WERI-Rb-1 (cell line): ENCODE data around the gene VWF.

Experiments
- DNase-seq: peaks from one replicate; pipeline ENCODE4 v3.0.0-alpha.2; 2020
- H3K27ac ChIP-seq: fragments of 250-450 bp; sonication (Bioruptor Pico); 2 replicates; pipeline ENCODE4 v1.5.1; 2020; ENCODE audit warnings: mild to moderate bottlenecking, moderate library complexity
- H3K27me3 ChIP-seq: fragments of 250-450 bp; sonication (Bioruptor Pico); 2 replicates; pipeline ENCODE4 v1.5.1; 2021; ENCODE audit warnings: mild to moderate bottlenecking, low read depth, moderate library complexity; ENCODE audit not compliant: insufficient read depth, severe bottlenecking
- H3K36me3 ChIP-seq: fragments of 250-450 bp; sonication (Bioruptor Pico); 2 replicates; pipeline ENCODE4 v1.5.1; 2020; ENCODE audit warnings: mild to moderate bottlenecking, moderate library complexity
- H3K4me3 ChIP-seq: 2 replicates; pipeline ENCODE4 v1.5.1; 2011; ENCODE audit warnings: low read depth, mild to moderate bottlenecking, control low read depth, low read length
- H3K9me3 ChIP-seq: fragments of 250-450 bp; sonication (Bioruptor Pico); 2 replicates; pipeline ENCODE4 v1.5.1; 2021; ENCODE audit warnings: mild to moderate bottlenecking, moderate library complexity; ENCODE audit not compliant: severe bottlenecking
- CTCF ChIP-seq: IDR thresholded peaks from 2 replicates; pipeline ENCODE4 v1.5.1; 2011; ENCODE audit warnings: low read depth, mild to moderate bottlenecking, control low read depth, inconsistent platforms, low read length

Gene VWF

DNA sequence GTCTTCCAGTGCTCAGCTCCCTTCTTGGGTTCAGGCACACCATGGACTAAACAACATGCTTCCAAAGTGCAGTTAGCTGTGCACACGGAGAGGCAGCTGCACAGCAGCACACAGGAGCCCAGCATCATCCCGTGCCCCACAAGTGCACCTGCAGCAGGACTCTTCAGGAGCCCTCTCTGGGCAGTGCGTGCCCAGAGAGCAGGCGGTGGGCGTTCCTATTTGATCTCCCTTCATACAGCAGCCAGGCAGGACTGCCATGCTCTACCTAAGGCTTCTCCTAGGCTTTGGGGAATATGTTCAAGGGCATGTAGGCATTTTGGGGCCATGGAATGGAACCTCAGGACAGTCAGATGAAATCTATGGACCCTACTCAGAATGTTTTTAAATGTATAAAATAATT lies 214.9 kb downstream of the VWF start:
- peaks cover 17% of the 10 kb centered on the region for H3K36me3 ChIP-seq
- H3K27ac ChIP-seq, result no peak overlapping the region
- TF ChIP-seq CTCF, result no peak
- no peak overlapping the region for H3K4me3 ChIP-seq
- DNase-seq, result no peak
- no peaks in the 10 kb centered on the region for H3K27me3 ChIP-seq
- no peaks in the 10 kb centered on the region for H3K9me3 ChIP-seq

- Histone ChIP-seq H3K9me3 (no peaks in the 10 kb centered on the region), H3K36me3 (peaks cover 14% of the 10 kb centered on the region), H3K4me3 (no peak overlapping the region), H3K27ac (no peak overlapping the region), H3K27me3 (no peaks in the 10 kb centered on the region)
- no peak for DNase-seq
- TF ChIP-seq CTCF, result no peak
Measured at GRCh38 chr12:5908251-5908650, 216.2 kb downstream of the VWF start.

GRCh38 chr12:5907807-5908206 lies 216.7 kb downstream of the VWF start:
- Histone ChIP-seq H3K4me3 (no peak overlapping the region), H3K9me3 (no peaks in the 10 kb centered on the region), H3K27ac (no peak overlapping the region), H3K27me3 (no peaks in the 10 kb centered on the region), H3K36me3 (peaks cover 11% of the 10 kb centered on the region; the same call in 1 of the 2 replicates)
- no peak for TF ChIP-seq CTCF
- no peak for DNase-seq

- Histone ChIP-seq H3K9me3 (no peaks in the 10 kb centered on the region), H3K36me3 (peaks cover 17% of the 10 kb centered on the region), H3K4me3 (no peak overlapping the region), H3K27me3 (no peaks in the 10 kb centered on the region), H3K27ac (no peak overlapping the region)
- no peak for TF ChIP-seq CTCF
- no peak for DNase-seq
Measured at GRCh38 chr12:5905757-5906156, 218.7 kb downstream of the VWF start.

GRCh38 chr12:5904969-5905368 lies 219.5 kb downstream of the VWF start:
- Histone ChIP-seq H3K27me3 (no peaks in the 10 kb centered on the region), H3K9me3 (no peaks in the 10 kb centered on the region), H3K36me3 (peaks cover 16% of the 10 kb centered on the region), H3K27ac (peak overlapping the region; percentile 34), H3K4me3 (no peak overlapping the region)
- DNase-seq, result no peak
- TF ChIP-seq CTCF, result no peak

DNA sequence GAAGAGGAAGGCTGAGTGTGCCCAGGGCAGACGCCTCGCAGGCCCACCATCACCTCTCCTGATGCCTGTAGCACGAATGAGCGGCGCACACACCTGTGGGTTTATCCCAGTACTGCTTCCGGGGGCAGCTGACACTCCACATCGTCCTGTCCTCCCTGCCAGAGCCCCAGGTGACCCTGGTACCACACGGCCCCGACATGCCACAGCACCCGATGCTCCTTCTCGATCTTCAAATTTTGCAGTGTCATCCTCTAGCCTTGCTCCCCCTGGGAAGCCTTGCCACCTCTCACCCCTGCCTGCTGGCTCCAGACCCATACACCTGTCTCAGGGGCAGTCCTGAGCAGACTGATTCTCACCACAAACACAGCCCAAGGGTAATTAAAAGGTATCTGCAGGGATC lies 220.0 kb downstream of the VWF start:
- no peak for TF ChIP-seq CTCF
- Histone ChIP-seq H3K4me3 (no peak overlapping the region), H3K27me3 (no peaks in the 10 kb centered on the region), H3K9me3 (no peaks in the 10 kb centered on the region), H3K36me3 (peaks cover 14% of the 10 kb centered on the region), H3K27ac (peak overlapping the region; percentile 34)
- DNase-seq, result no peak
